ENCODE data around the gene BPNT1.
A peak's percentile ranks its signal among the peaks of the same experiment; 100 is the strongest.
"Not testable (repeated sequence)": the region's sequence is repeated elsewhere in the genome, so short reads cannot be mapped to it uniquely, and the experiment has no call there.

Gene BPNT1

DNA sequence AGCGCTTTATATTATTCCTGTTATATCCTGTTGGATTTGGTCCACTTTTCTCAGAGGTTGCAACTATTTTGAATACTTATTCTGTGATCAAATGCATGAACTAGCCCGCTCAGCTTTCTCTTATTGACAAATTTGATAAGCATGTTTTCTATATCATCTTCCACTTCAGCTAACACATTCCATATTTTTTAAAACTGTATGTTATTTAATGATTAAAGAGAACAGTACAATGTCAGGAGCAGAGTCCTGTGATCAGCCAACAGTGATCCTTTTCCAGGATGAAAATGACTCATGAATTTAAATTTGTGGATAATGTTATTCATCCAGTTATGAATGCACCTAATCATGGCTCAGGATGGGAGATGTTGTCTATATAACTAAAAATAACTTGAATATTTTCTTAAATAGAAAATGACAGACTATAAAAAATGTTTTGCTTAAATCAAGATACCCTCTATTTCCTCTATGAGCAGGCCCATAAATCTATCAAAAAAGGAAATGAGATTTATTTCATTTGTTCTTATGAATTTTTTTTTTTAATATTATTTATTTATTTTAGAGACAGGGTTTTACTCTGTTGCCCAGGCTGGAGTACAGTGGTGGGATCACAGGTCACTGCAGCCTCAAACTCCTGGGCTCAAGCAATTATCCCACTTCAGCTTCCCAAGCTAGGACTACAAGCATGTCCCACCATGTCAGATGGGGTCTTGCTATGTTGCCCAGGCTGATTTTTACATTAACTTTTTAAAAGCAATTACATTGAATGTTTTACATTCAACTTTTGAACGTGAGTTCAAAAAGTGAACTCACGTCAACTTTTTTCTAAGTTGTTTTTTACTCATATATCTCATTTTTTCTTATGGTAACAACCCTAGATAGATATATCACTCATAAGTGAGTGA, 12.5 kb downstream of the BPNT1 start:
- no peak for DNase-seq

DNA sequence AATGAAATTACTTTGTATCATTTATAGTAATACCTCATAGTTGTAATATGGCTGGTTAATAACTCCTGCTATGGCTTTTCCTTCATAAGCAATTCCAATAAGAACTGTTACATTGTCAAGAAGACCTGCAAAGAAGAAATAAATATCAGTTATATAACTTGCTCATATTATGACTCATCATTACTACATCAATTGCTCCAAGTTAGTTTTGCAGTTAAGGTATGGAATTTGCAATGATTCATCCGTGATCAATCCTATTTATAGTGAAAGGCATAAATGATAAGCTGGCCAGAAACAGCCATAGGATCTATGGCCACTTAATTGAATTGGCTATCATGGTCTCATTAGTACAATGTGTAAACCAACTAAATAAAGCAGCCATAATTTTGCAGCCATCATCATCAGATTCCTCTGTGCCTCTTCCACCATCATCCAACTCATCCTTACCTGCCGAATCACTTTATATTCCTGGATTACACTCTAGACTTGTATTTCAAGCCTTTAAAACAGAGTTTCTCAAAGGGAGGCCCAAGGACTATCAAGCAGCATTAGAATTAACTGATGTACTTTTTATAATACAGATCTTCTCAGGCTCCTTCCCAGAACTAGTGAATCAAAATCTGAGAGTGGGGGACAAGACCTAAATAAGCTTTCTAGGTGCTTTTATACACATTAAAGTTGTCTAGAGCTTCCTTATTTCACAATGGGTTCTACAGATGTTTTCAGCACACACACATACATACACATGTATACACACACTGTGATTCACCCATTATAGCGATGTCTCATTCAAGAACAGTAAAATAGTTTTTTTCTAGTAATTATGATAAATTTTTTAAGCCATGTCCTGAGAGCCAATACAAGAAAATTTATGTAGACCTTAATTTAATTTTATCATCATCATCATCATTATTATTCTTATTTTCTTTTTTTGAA, 22.1 kb downstream of the BPNT1 start:
- no peak for DNase-seq

DNA sequence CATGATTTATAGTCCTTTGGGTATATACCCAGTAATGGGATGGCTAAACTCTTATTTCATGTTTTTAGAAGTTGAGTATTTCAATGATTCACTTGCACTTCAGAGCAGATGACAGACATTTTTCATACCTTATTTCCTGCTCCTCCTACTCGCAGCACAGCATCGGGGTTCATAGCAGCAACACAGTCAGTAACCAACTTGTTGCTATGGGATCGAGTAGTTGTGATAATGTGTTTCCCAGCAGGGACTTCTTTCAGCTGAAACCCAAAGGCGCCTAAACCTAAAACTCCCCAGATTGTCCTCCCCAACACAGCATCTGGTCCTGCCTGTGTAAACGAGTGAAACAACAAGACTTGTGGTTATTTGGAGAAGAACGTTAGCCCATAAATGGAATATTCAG, 27.0 kb downstream of the BPNT1 start:
- no peak for DNase-seq

DNA sequence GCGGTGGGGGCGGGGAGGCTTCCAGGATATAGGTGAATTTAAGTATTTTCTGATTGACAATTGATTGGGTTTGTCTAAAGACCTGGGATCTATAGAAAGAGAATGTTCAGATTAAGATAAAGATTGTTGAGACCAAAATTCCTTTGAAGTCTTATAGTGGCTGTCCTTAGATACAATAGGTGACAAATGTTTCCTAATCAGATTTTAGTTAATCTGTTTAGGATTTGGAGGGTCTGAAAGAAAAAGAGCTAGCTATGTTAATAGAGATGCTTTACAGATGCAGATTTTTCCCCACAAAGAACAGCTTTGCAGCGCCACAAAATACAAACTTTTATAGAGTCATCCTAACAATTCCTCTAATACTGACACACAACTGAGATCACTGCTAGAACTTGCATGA, 28.7 kb downstream of the BPNT1 start:
- no peak for DNase-seq

DNA sequence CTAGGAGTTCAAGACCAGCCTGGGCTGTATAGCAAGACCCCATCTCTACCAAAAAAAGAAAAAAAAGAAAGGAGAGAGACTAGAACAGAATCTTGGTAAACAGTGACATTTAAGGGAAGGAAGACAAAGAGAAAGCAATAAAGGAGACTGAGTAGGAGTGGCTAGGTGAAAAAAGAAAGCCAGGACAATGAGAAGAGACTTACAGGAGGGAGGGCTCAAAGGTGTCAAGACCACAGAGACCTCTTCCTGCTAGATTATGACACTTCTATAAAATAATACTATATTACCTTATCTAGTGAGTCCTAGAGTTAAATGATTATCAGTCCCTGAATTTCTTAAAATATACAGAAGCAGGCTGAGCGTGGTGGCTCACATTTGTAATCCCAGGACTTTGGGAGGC, 33.2 kb downstream of the BPNT1 start:
- DNase-seq, result no peak

DNA sequence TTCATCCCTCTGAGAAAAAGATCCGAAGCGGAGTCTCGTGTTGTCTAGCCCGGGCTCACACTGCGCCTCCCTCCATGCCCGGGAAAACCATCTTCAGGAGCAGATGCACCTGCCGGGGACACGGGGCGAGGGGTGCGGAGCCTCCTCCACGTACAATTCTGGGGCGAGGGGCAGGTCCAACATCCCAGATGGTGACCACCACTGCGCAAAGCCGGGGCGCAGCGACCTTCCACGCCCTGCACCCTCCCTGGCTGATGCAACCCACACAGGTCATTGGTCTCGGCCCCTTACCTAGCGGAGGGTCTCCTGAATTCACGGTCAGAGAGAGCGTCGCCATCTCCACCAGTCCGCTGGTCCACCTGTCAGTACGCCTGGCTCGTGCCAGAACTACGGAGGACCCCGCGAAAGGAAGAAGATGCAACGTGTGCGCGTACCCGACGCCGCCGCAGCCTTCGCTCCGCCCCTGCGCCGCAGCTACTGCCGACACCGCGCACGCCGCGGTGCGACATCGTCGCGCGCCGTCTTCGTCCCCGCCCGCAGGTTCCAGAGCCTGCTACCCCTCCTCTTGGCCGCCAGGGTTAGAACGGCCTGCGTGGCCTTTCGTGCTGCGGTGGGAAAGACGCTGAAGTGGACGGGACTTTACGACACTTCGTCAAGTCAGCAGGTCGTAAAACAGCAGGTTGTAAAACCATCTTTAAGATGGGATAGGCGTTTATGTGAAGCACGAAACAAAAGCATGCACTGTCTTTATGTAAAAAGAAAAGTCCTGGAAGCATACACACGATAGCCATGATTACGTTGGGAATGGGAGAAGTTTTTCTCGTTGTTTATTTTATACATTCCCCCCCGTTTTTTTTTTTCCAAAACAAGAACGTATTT, 43.3 kb downstream of the BPNT1 start, which contains the start of gene EPRS1:
Gene EPRS1 (minus strand): TSS at position 454 of the 879 bp plus-strand sequence. CDS start 117 bp downstream, at position 337.
- peak; percentile 97 for DNase-seq

DNA sequence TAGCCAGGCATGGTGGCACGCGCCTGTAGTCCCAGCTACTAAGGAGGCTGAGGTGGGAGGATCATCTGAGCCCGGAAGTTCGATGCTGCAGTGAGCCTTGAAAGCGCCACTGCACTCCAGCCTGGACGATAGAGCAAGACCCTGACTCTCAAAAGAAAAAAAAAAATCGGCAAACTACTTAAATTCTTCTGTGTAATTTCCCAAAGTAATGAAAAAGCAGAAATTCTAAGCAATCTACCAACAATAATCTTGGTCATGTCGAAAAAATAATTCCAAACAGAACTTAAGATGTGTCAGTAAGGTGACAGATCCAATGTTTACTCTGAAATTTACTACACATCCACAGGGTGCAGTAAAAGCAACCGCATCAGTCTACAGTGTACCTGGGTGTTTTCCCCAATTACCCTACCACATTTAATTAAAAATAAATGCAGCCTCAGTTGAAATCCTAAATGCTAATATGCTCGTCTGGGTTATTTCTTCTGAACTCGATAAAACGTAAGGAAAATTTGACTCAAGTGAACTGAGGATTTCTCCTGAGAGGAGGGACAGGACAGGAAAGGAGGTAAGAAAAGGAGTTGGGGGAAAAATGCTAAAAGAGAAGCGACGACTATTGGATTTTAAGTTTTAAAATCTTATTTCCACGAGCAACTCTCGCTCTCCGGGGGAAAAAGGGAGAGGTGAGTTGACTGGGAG, 44.1 kb downstream of the BPNT1 start:
- no peak for DNase-seq

DNA sequence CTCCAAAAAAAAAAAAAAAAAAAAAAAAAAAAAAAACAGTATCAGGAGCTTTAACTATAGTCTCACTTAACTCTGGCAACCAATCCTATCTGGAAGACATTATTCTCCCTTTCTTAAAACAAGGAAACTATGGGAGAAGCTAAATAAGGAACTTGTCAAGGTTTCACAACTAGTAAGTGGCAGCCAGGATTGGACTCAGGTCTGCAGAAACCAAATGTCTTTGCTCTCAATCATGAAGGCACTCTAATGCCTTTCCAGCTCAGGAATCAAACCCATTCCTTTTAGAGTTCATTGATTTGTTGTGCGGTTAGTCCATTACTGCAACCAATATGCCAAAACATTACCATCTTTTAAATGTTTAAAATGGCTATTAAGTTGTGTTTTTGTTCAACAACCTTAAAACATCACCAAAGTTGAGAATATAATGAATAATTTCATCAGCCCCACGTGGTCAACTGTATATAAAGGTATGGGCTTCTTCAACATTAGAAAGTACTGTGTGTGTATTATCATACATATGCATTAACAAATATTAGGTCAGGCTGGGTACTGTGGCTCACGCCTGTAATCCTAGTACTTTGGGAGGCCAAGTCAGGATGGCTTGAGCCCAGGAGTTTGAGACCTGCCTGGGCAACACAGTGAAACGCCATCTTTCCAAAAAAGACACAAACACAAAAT, 44.8 kb downstream of the BPNT1 start:
- DNase-seq, result no peak

DNA sequence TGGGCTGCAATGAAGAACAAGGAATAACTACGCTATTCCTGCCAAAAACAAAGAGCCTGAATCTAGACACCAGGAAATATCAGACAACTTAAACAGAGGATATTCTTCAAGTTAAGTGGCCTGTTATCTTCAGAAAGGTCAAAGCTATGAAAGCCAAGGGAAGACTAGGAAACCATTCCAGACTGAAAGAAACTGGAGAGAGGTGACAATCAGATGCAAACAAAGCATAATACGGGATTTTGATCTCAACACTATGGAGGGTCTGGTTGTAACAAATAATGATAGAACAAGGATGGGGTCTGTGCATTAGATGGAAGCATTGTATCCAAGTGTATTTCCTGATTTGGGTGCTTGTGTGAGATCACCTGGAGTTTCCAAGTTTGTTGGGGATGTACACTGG, 45.9 kb downstream of the BPNT1 start:
- no peak for DNase-seq

DNA sequence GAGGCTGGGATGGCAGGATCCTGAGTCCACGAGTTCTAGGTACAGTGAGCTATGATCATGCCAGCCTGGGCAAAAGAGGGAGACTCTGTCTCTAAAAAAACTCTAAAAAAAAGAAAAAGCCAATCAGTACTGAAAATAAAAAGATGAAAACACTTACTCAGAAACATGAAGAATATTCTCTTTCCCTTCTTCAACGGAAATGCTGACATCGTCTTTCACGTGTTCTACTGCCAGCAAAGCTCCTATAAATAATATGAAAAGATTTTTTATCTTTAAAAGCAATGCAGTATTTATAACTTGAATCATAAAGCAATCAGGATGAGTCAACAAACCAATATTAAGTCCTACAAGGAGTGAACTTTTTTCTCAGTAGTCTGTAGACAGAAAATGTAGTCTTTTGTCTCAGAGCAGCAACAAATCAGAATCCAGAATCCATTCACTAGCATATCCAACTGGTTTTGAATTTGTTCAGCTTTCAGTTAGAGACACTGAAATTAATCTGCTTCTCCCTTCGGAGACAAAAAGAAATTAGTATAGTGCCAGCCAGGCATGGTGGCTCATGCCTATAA, 49.5 kb downstream of the BPNT1 start:
- DNase-seq, result no peak

DNA sequence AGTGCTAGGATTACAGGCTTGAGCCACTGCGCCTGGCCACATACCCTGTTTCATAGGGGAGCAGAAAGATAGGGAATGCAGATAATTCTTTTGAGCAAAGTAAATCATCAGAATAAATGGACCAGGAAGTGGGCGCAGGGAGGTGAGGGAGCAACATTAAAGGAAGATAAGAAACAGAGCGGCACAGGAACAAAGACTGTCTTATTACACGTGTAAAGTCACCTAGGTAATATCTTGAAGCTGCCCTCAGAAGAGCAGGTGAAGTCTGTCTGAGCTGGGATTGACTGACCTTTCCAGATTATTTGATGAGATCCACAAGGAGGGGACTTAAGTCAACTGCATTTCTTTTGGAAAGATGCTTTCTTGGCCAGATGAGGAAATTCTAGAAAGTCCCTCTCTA, 50.9 kb downstream of the BPNT1 start:
- no peak for DNase-seq

DNA sequence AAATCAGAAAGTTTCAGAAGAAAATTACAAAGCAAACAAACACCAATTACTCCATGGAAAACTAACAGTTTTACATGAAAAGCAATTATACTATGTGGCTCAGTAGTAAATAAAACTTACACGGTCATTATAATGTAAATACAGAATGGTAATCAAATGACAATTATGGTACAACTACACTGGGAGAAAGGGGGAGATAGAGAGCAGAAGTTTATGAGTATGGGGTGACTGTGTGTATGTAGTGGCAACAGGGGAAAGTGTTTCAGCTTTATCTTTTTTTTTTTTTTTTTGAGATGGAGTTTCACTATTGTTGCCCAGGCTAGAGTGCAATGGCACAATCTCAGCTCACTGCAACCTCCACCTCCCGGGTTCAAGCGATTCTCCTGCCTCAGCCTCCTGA, 51.8 kb downstream of the BPNT1 start:
- not testable (repeated sequence) for DNase-seq

DNA sequence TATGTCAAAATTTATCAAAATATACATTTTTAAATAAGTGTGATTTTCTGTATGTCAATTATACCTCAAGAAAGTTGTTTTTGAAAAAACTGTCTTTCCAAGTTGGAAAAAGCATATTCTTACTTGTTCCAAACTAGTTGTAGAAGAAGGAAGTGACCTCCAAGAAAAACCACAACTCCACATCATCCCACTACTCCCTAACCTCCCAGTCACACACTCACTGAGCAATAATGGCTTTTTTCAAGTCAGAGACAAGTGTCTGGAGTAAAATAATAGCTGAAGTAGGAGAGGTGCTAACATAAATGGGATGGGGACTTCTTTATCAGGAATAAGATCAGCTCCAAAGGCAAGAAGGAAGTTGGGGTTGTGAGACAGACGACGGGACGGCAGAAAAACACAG, 56.7 kb downstream of the BPNT1 start:
- DNase-seq, result no peak

DNA sequence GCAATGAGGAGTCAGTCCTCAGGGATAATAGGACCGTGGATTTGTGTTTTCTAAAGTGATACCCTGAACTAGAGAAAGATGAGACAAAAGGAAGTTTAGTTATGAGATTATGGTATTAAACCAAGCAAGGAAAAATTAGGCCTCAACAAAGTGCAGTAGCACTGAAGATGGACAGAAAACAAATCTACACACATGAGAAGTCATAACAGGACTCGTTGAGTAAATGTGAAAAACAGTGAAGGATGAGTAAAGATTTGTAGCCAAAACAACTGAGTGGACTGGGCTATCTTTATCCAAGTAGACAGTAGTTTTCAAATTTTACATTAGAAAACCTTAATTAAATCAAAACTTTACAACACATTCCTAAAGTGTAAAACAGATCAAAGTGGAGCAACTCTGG, 58.3 kb downstream of the BPNT1 start:
- DNase-seq, result no peak

DNA sequence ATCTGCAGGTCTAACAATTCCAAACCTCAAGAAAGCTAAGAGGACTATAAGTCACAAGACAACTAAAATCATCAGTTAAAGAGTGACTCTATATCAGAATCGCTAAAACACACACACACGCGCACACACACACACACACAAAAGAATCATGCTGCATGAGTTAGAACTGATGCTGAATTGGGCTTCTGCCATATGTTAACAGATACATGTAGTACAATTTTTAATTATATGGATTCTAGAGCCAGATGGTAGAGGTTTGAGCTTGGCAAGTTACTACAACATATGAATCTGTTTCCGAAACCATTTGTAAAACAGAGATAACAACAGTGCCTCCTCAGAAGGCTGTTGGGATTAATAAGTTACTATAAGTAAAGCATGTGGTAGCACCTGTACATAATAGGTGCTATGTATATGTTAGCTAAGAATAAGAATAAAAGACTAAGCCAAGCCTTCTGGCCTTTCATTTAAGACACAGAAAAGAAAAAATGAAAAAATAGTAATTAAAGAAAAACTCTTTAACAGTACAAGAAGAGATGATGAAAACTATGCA, 61.2 kb downstream of the BPNT1 start:
- no peak for DNase-seq

DNA sequence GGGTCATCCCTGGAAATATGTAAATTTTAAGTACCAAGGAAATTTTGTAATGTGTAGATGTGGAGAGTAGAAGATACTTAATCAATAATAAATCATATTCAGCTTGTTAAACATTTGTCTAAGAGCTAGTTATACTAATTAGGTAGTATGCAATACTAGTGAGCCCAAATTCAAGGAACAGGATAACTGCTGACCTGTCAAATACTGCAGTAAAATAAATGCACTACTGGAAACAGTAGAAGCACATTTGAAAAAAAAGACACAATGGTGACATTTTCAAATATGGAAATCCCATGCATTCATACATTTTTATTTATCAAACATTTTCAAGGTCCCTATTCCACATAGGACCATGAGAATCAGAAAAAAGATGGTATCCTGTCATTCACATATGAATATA, 70.5 kb downstream of the BPNT1 start:
- DNase-seq, result no peak

DNA sequence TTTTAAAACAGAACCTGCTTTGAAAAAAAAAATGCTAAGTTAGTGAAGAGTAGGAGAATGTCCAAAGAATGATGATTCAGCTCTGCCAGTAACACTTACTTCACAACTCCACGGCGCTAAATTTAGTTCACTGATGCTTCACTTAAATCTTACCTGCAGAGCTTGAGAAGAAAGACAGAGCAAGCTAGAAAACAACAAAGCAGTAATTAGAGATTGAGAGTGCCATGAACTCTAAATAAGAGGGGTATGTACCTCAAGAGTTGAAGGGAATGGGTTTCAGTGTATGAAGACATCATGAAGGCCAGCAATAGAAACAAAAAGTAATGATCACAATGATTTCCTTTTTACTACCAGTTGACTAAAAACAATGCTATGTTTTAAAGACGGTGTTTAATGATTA, 76.1 kb downstream of the BPNT1 start:
- no peak for DNase-seq

DNA sequence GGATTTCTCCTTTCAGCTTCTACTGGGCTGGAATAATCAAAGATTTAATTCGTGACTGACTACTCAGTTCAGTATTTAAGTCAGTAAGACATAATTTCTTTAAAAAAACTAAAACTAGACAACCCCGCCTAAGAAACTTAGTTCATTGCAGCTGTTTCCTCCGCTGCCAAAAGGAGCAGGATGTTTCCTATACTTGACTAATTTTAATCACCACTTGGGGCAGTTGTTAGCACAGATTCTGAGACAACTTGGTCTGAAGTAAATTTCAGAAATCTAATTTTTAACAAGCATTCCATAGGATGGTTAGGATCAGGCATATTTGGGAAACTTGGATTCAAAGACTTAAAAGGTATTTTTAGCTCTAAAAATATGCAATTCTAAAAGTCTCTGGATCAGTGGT, 77.3 kb downstream of the BPNT1 start:
- DNase-seq, result peak; percentile 35

DNA sequence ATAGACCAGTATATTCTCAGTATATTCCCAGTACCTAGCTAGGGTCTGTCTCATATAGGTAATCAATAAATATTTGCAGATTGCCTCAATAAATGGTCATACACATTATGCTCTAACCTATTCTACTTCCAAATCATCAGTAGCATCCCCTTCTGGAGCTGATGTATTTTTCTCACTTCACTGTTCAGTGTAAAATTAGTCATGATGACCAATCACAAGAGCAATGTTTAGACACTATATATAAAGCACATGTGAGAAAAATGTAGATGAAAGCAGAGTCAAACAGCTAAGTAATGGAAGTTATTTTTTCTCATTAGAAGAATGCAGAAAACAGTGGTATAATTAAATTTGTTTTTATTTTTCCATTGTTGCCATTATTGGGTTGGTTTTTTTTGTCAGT, 78.0 kb downstream of the BPNT1 start:
- no peak for DNase-seq

All from femur (tissue), 1 donor.